ENCODE data around the gene ANKRD13B. TPM values are rescaled to one million over a fixed set of nuclear protein-coding genes. Genes with fewer than 3 reads are reported as not detected.

Gene ANKRD13B
- total and polyA plus RNA-seq, 2 of the 13 experiments (the other 11 are each of a cell fraction or from before 2014, with no cell fraction given): 1.7 to 1.8 TPM

GRCh38 chr17:29615492-29616299, 22.8 kb downstream of the ANKRD13B start (continued):
- 0 out of 2 replicates have a peak, but pooled peaks have one; percentile 25 for TF ChIP-seq ZNF710 (CRISPR knock-in tag; IDR thresholded peaks at IDR 0.05; ENCODE audit: borderline replicate concordance)
- TF ChIP-seq CAMTA2 (CRISPR knock-in tag; IDR thresholded peaks at IDR 0.05; ENCODE audit: borderline replicate concordance): 0 out of 2 replicates have a peak, but pooled peaks have one; percentile 66
- no peak for TF ChIP-seq NCOA1 (CRISPR knock-in tag; IDR thresholded peaks at IDR 0.05)
- no peak for TF ChIP-seq ZNF772 (CRISPR knock-in tag; IDR thresholded peaks at IDR 0.05)
- TF ChIP-seq ZNF614 (CRISPR knock-in tag; IDR thresholded peaks at IDR 0.05; ENCODE audit: borderline replicate concordance): no peak; the same call in 1 of the 2 replicates
- peak; percentile 47 for TF ChIP-seq RBFOX2 (IDR thresholded peaks at IDR 0.05; ENCODE audit: low read depth, low read length)
- TF ChIP-seq ZNF136 (CRISPR knock-in tag; IDR thresholded peaks at IDR 0.05; ENCODE audit: low read depth): 0 out of 2 replicates have a peak, but pooled peaks have one; percentile 24
- no peak for TF ChIP-seq TOE1 (CRISPR knock-in tag; IDR thresholded peaks at IDR 0.05)
- no peak for TF ChIP-seq RORA (CRISPR knock-in tag; IDR thresholded peaks at IDR 0.05)
- TF ChIP-seq ZNF792 (CRISPR knock-in tag; IDR thresholded peaks at IDR 0.05): peak; percentile 52; the same call in 1 of the 2 replicates
- TF ChIP-seq KDM1A (CRISPR knock-in tag; IDR thresholded peaks at IDR 0.05): no peak
- no peak for TF ChIP-seq SMYD3 (CRISPR knock-in tag; IDR thresholded peaks at IDR 0.05)
- peak; percentile 62; the same call in 1 of the 2 replicates for TF ChIP-seq ZMYM4 (CRISPR knock-in tag; IDR thresholded peaks at IDR 0.05)
- TF ChIP-seq SYNCRIP (IDR thresholded peaks at IDR 0.05; ENCODE audit: insufficient read depth, low read depth, low read length): no peak
- no peak for TF ChIP-seq ATF1 (CRISPR knock-in tag; IDR thresholded peaks at IDR 0.05)
- no peak for TF ChIP-seq HNRNPK (IDR thresholded peaks at IDR 0.05; ENCODE audit: low read depth, low read length, poor library complexity, severe bottlenecking)
- TF ChIP-seq KDM4B (CRISPR knock-in tag; IDR thresholded peaks at IDR 0.05): no peak
- no peak for TF ChIP-seq MNT (IDR thresholded peaks at IDR 0.05)
- TF ChIP-seq ZBED4 (CRISPR knock-in tag; IDR thresholded peaks at IDR 0.05; ENCODE audit: borderline replicate concordance): 0 out of 2 replicates have a peak, but pooled peaks have one; percentile 19
- no peak for TF ChIP-seq HES4 (CRISPR knock-in tag; IDR thresholded peaks at IDR 0.05; ENCODE audit: borderline replicate concordance)
- no peak for TF ChIP-seq NFATC3 (CRISPR knock-in tag; IDR thresholded peaks at IDR 0.05)
- TF ChIP-seq ZNF234 (CRISPR knock-in tag; conservative IDR thresholded peaks at IDR 0.05): no peak

Data from HepG2 (cell line).